ENCODE data around the gene FOXL3. TPM values are rescaled to one million over a fixed set of nuclear protein-coding genes. Genes with fewer than 3 reads are reported as not detected.
A peak's percentile ranks its signal among the peaks of the same experiment; 100 is the strongest.

The FOXL3 gene
- total RNA-seq, 1 experiment from 2014 or later, result not detected

- Histone ChIP-seq H4K20me1 (ENCODE audit: insufficient read depth) (no peaks in the 10 kb centered on the region), H3K9me2 (ENCODE audit: insufficient read depth) (no peaks in the 10 kb centered on the region), H3K36me3 (ENCODE audit: low read depth) (no peaks in the 10 kb centered on the region), H2AFZ (no peak overlapping the region), H3K27ac (no peak overlapping the region), H3K79me2 (ENCODE audit: low read depth) (no peaks in the 10 kb centered on the region), H3K27me3 (ENCODE audit: insufficient read depth, low read depth) (0 out of 2 replicates have a peak, but pooled peaks cover 9% of the 10 kb centered on the region), H3K4me2 (no peak overlapping the region), H3K4me1 (replicated peaks; ENCODE audit: insufficient read depth) (0 out of 2 replicates have a peak, but pooled peaks cover 7% of the 10 kb centered on the region), H3F3A (ENCODE audit: insufficient read depth, low read depth) (peaks cover 18% of the 10 kb centered on the region), H3K4me3 (no peak overlapping the region), H3K9me3 (ENCODE audit: insufficient read depth, low read depth) (peaks cover 5% of the 10 kb centered on the region; the same call in 1 of the 2 replicates)
- ChIA-PET CTCF (no interaction called here), POLR2A (ENCODE audit: unreplicated experiment) (no interaction called here)
- peak in 1 of 2 experiments; percentile 24 for DNase-seq
- peak; percentile 48; the same call in 1 of the 2 replicates for TF ChIP-seq CTCF (conservative IDR thresholded peaks at IDR 0.05)
- no peak for TF ChIP-seq EZH2 (IDR thresholded peaks at IDR 0.05; ENCODE audit: low read depth)
- intact Hi-C loops (cut with micrococcal nuclease; ENCODE audit: unreplicated experiment), result no loop called here
- BruUV-seq (replicated peaks), result no TSS peak
These were observed 22.8 kb upstream of the FOXL3 start for GRCh38 chr7:266851-267840.

GRCh38 chr7:268991-269390 is 21.0 kb upstream of the FOXL3 start:
- no peaks in the 10 kb centered on the region for H3K9me3 ChIP-seq (ENCODE audit: insufficient read depth, low read depth)
- peaks cover 20% of the 10 kb centered on the region; the same call in 1 of the 2 replicates for H3K27me3 ChIP-seq (ENCODE audit: insufficient read depth, low read depth)
- no peak overlapping the region for H2AFZ ChIP-seq
- H4K20me1 ChIP-seq (ENCODE audit: insufficient read depth), result no peaks in the 10 kb centered on the region
- 0 out of 2 replicates have a peak, but pooled peaks cover 13% of the 10 kb centered on the region for H3F3A ChIP-seq (ENCODE audit: insufficient read depth, low read depth)
- no peak for TF ChIP-seq EZH2 (IDR thresholded peaks at IDR 0.05; ENCODE audit: low read depth)
- no peak overlapping the region for H3K4me3 ChIP-seq
- H3K27ac ChIP-seq, result no peak overlapping the region
- CTCF ChIA-PET, result no interaction called here
- POLR2A ChIA-PET (ENCODE audit: unreplicated experiment), result no interaction called here
- H3K36me3 ChIP-seq (ENCODE audit: low read depth), result no peaks in the 10 kb centered on the region
- 0 out of 2 replicates have a peak, but pooled peaks cover 7% of the 10 kb centered on the region for H3K4me1 ChIP-seq (replicated peaks; ENCODE audit: insufficient read depth)
- no peak overlapping the region for H3K4me2 ChIP-seq
- BruUV-seq (replicated peaks), result no TSS peak
- no peaks in the 10 kb centered on the region for H3K79me2 ChIP-seq (ENCODE audit: low read depth)
- intact Hi-C loops (cut with micrococcal nuclease; ENCODE audit: unreplicated experiment), result no loop called here
- no peaks in the 10 kb centered on the region for H3K9me2 ChIP-seq (ENCODE audit: insufficient read depth)
- DNase-seq, result no peak

GRCh38 chr7:269721-270120 is 20.2 kb upstream of the FOXL3 start:
- ChIA-PET POLR2A (ENCODE audit: unreplicated experiment) (no interaction called here), CTCF (no interaction called here)
- Histone ChIP-seq H3K9me2 (ENCODE audit: insufficient read depth) (no peaks in the 10 kb centered on the region), H3K27me3 (ENCODE audit: insufficient read depth, low read depth) (peaks cover 23% of the 10 kb centered on the region; the same call in 1 of the 2 replicates), H3K4me1 (replicated peaks; ENCODE audit: insufficient read depth) (0 out of 2 replicates have a peak, but pooled peaks cover 3% of the 10 kb centered on the region), H4K20me1 (ENCODE audit: insufficient read depth) (no peaks in the 10 kb centered on the region), H3K36me3 (ENCODE audit: low read depth) (no peaks in the 10 kb centered on the region), H3K4me2 (no peak overlapping the region), H3K4me3 (no peak overlapping the region), H2AFZ (no peak overlapping the region), H3F3A (ENCODE audit: insufficient read depth, low read depth) (0 out of 2 replicates have a peak, but pooled peaks cover 8% of the 10 kb centered on the region), H3K9me3 (ENCODE audit: insufficient read depth, low read depth) (no peaks in the 10 kb centered on the region), H3K79me2 (ENCODE audit: low read depth) (no peaks in the 10 kb centered on the region), H3K27ac (no peak overlapping the region)
- BruUV-seq (replicated peaks), result no TSS peak
- DNase-seq, result no peak
- TF ChIP-seq CTCF (conservative IDR thresholded peaks at IDR 0.05) (no peak), EZH2 (IDR thresholded peaks at IDR 0.05; ENCODE audit: low read depth) (no peak)
- intact Hi-C loops (cut with micrococcal nuclease; ENCODE audit: unreplicated experiment), result no loop called here

Measured in PC-9 (cell line).